ENCODE measurements around the gene MEST. TPM values are rescaled to one million over a fixed set of nuclear protein-coding genes. Genes with fewer than 3 reads are reported as not detected.
"Not testable (repeated sequence)": the region's sequence is repeated elsewhere in the genome, so short reads cannot be mapped to it uniquely, and the experiment has no call there.

The MEST gene
- total RNA-seq, 2 donors from 2014 or later = 121 to 149 TPM

GRCh38 chr7:130524628-130525027 lies 32.7 kb downstream of the MEST start:
- TF ChIP-seq CTCF (conservative IDR thresholded peaks at IDR 0.05) = no peak
- no peak for DNase-seq
- H3K4me3 ChIP-seq (ENCODE audit: low read length) = no peak overlapping the region
- WGBS, 2 experiments (ENCODE audit: insufficient coverage in 1 of 2, insufficient read length in 1 of 2) = 91 to 92% methylated on average over 4 to 5 of the region's 5 CpGs
- H3K27ac Mint-ChIP-seq = no peak overlapping the region
- no peaks in the 10 kb centered on the region for H3K9me3 Mint-ChIP-seq
- no peaks in the 10 kb centered on the region for H3K36me3 ChIP-seq (ENCODE audit: control insufficient read depth, insufficient read depth, low read length)
- H3K4me1 Mint-ChIP-seq = no peaks in the 10 kb centered on the region
- H3K4me3 Mint-ChIP-seq = no peak overlapping the region
- peaks cover 8% of the 10 kb centered on the region for H3K36me3 Mint-ChIP-seq (ENCODE audit: low read depth)
- H3K27ac ChIP-seq (ENCODE audit: low read depth, low read length) = no peak overlapping the region
- H3K27me3 Mint-ChIP-seq (ENCODE audit: insufficient read depth) = no peaks in the 10 kb centered on the region
- H3K9ac ChIP-seq (ENCODE audit: extremely low read depth, low read length, poor library complexity, severe bottlenecking) = no peak overlapping the region
- no peaks in the 10 kb centered on the region for H3K9me3 ChIP-seq (ENCODE audit: control insufficient read depth, low read length)
- no peaks in the 10 kb centered on the region for H3K27me3 ChIP-seq (ENCODE audit: control insufficient read depth, insufficient read depth, low read length, poor library complexity, severe bottlenecking)
- no peaks in the 10 kb centered on the region for H3K4me1 ChIP-seq (ENCODE audit: control insufficient read depth, insufficient read depth, low read length)

- H3K36me3 Mint-ChIP-seq (ENCODE audit: low read depth) = peaks cover 21% of the 10 kb centered on the region
- not testable (repeated sequence) for H3K27ac ChIP-seq (ENCODE audit: low read depth, low read length); H3K9me3 Mint-ChIP-seq; H3K27me3 Mint-ChIP-seq (ENCODE audit: insufficient read depth); H3K9me3 ChIP-seq (ENCODE audit: control insufficient read depth, low read length); H3K4me3 Mint-ChIP-seq; H3K36me3 ChIP-seq (ENCODE audit: control insufficient read depth, insufficient read depth, low read length); DNase-seq; H3K27ac Mint-ChIP-seq; H3K9ac ChIP-seq (ENCODE audit: extremely low read depth, low read length, poor library complexity, severe bottlenecking); H3K4me3 ChIP-seq (ENCODE audit: low read length); H3K4me1 ChIP-seq (ENCODE audit: control insufficient read depth, insufficient read depth, low read length); H3K27me3 ChIP-seq (ENCODE audit: control insufficient read depth, insufficient read depth, low read length, poor library complexity, severe bottlenecking); H3K4me1 Mint-ChIP-seq
- WGBS, 2 experiments (ENCODE audit: insufficient coverage in 1 of 2, insufficient read length in 1 of 2) = 88 to 97% methylated on average over 9 to 14 of the region's 17 CpGs
Observed at GRCh38 chr7:130527752-130528355, 36.0 kb downstream of the MEST start.

- no peak for DNase-seq
- Mint-ChIP-seq H3K9me3 (no peaks in the 10 kb centered on the region), H3K36me3 (ENCODE audit: low read depth) (peaks cover 21% of the 10 kb centered on the region), H3K27ac (no peak overlapping the region), H3K4me1 (no peaks in the 10 kb centered on the region), H3K4me3 (no peak overlapping the region), H3K27me3 (ENCODE audit: insufficient read depth) (no peaks in the 10 kb centered on the region)
- Histone ChIP-seq H3K4me3 (ENCODE audit: low read length) (no peak overlapping the region), H3K27ac (ENCODE audit: low read depth, low read length) (no peak overlapping the region), H3K9ac (ENCODE audit: extremely low read depth, low read length, poor library complexity, severe bottlenecking) (no peak overlapping the region), H3K4me1 (ENCODE audit: control insufficient read depth, insufficient read depth, low read length) (no peaks in the 10 kb centered on the region), H3K9me3 (ENCODE audit: control insufficient read depth, low read length) (no peaks in the 10 kb centered on the region), H3K27me3 (ENCODE audit: control insufficient read depth, insufficient read depth, low read length, poor library complexity, severe bottlenecking) (no peaks in the 10 kb centered on the region), H3K36me3 (ENCODE audit: control insufficient read depth, insufficient read depth, low read length) (no peaks in the 10 kb centered on the region)
- TF ChIP-seq CTCF (conservative IDR thresholded peaks at IDR 0.05) = no peak
- 88% methylated on average over 2 of the region's 2 CpGs for WGBS, 2 experiments (ENCODE audit: insufficient coverage in 1 of 2, insufficient read length in 1 of 2)
Observed at GRCh38 chr7:130529417-130529816, 37.5 kb downstream of the MEST start.

- H3K4me1 Mint-ChIP-seq; H3K9me3 ChIP-seq (ENCODE audit: control insufficient read depth, low read length); H3K9ac ChIP-seq (ENCODE audit: extremely low read depth, low read length, poor library complexity, severe bottlenecking); H3K4me3 ChIP-seq (ENCODE audit: low read length); H3K36me3 Mint-ChIP-seq (ENCODE audit: low read depth); DNase-seq; H3K9me3 Mint-ChIP-seq; H3K27ac ChIP-seq (ENCODE audit: low read depth, low read length); H3K27me3 ChIP-seq (ENCODE audit: control insufficient read depth, insufficient read depth, low read length, poor library complexity, severe bottlenecking); H3K4me3 Mint-ChIP-seq; H3K27ac Mint-ChIP-seq; H3K4me1 ChIP-seq (ENCODE audit: control insufficient read depth, insufficient read depth, low read length); H3K27me3 Mint-ChIP-seq (ENCODE audit: insufficient read depth): not testable (repeated sequence)
- WGBS, 2 experiments (ENCODE audit: insufficient coverage in 1 of 2, insufficient read length in 1 of 2) = 93 to 94% methylated on average over 6 of the region's 6 CpGs
- peaks cover 17% of the 10 kb centered on the region for H3K36me3 ChIP-seq (ENCODE audit: control insufficient read depth, insufficient read depth, low read length)
Observed at GRCh38 chr7:130537894-130538293, 46.0 kb downstream of the MEST start.

- 92 to 94% methylated on average over 4 to 7 of the region's 7 CpGs for WGBS, 2 experiments (ENCODE audit: insufficient coverage in 1 of 2, insufficient read length in 1 of 2)
- not testable (repeated sequence) for H3K4me3 Mint-ChIP-seq
Observed at GRCh38 chr7:130541287-130541686, 49.4 kb downstream of the MEST start.

GRCh38 chr7:130542297-130542696 lies 50.4 kb downstream of the MEST start:
- H3K27ac ChIP-seq (ENCODE audit: low read depth, low read length); H3K4me3 Mint-ChIP-seq; DNase-seq; H3K9me3 ChIP-seq (ENCODE audit: control insufficient read depth, low read length); H3K4me1 ChIP-seq (ENCODE audit: control insufficient read depth, insufficient read depth, low read length); H3K9me3 Mint-ChIP-seq; H3K27ac Mint-ChIP-seq; H3K9ac ChIP-seq (ENCODE audit: extremely low read depth, low read length, poor library complexity, severe bottlenecking); H3K4me3 ChIP-seq (ENCODE audit: low read length); H3K27me3 ChIP-seq (ENCODE audit: control insufficient read depth, insufficient read depth, low read length, poor library complexity, severe bottlenecking); H3K27me3 Mint-ChIP-seq (ENCODE audit: insufficient read depth); H3K4me1 Mint-ChIP-seq: not testable (repeated sequence)
- H3K36me3 Mint-ChIP-seq (ENCODE audit: low read depth) = peaks cover 12% of the 10 kb centered on the region
- 95% methylated on average over 4 of the region's 4 CpGs for WGBS, 2 experiments (ENCODE audit: insufficient coverage in 1 of 2, insufficient read length in 1 of 2)
- peaks cover 38% of the 10 kb centered on the region for H3K36me3 ChIP-seq (ENCODE audit: control insufficient read depth, insufficient read depth, low read length)

More at GRCh38 chr7:130541287-130541686, 49.4 kb downstream of the MEST start:
- H3K27ac ChIP-seq (ENCODE audit: low read depth, low read length); H3K4me1 ChIP-seq (ENCODE audit: control insufficient read depth, insufficient read depth, low read length); H3K36me3 Mint-ChIP-seq (ENCODE audit: low read depth); H3K9me3 Mint-ChIP-seq; H3K27ac Mint-ChIP-seq; H3K27me3 ChIP-seq (ENCODE audit: control insufficient read depth, insufficient read depth, low read length, poor library complexity, severe bottlenecking); H3K4me1 Mint-ChIP-seq; H3K4me3 ChIP-seq (ENCODE audit: low read length); H3K9ac ChIP-seq (ENCODE audit: extremely low read depth, low read length, poor library complexity, severe bottlenecking); H3K9me3 ChIP-seq (ENCODE audit: control insufficient read depth, low read length); H3K27me3 Mint-ChIP-seq (ENCODE audit: insufficient read depth); DNase-seq: not testable (repeated sequence)
- peaks cover 34% of the 10 kb centered on the region for H3K36me3 ChIP-seq (ENCODE audit: control insufficient read depth, insufficient read depth, low read length)
